GM19463 (cell line): Measurements from ENCODE around the gene AOPEP.

Experiments
- ATAC-seq: cut with Tn5 transposase; IDR thresholded peaks from one replicate; pipeline ENCODE4 v1.9.1; 2021; ENCODE audit warnings: mild to moderate bottlenecking, moderate library complexity; ENCODE audit not compliant: unreplicated experiment

Gene AOPEP

GRCh38 chr9:95103871-95104580 is 377.5 kb downstream of the AOPEP start:
- no peak for ATAC-seq

- ATAC-seq = no peak
Observed at GRCh38 chr9:95104581-95104960, 378.1 kb downstream of the AOPEP start.

- no peak for ATAC-seq
Observed at GRCh38 chr9:95104980-95105379, 378.5 kb downstream of the AOPEP start.

GRCh38 chr9:95105519-95106287 is 379.2 kb downstream of the AOPEP start:
- no peak for ATAC-seq

GRCh38 chr9:95107001-95107749 is 380.7 kb downstream of the AOPEP start:
- ATAC-seq = no peak

GRCh38 chr9:95107976-95108375 is 381.5 kb downstream of the AOPEP start:
- no peak for ATAC-seq

GRCh38 chr9:95108777-95109176 is 382.3 kb downstream of the AOPEP start:
- ATAC-seq = no peak

- no peak for ATAC-seq
Observed at GRCh38 chr9:95109456-95109855, 383.0 kb downstream of the AOPEP start.

- ATAC-seq = no peak
Observed at GRCh38 chr9:95110921-95111525, 384.5 kb downstream of the AOPEP start.

- ATAC-seq = no peak
Observed at GRCh38 chr9:95111716-95112115, 385.2 kb downstream of the AOPEP start.

GRCh38 chr9:95112436-95113280 is 386.2 kb downstream of the AOPEP start:
- ATAC-seq = no peak

GRCh38 chr9:95115104-95115503 is 388.6 kb downstream of the AOPEP start:
- no peak for ATAC-seq

GRCh38 chr9:95116002-95116807 is 389.7 kb downstream of the AOPEP start:
- ATAC-seq = no peak

GRCh38 chr9:95116808-95117204 is 390.3 kb downstream of the AOPEP start:
- ATAC-seq = no peak

GRCh38 chr9:95118596-95118995 is 392.1 kb downstream of the AOPEP start:
- ATAC-seq = no peak

- no peak for ATAC-seq
Observed at GRCh38 chr9:95120781-95121370, 394.4 kb downstream of the AOPEP start.

- no peak for ATAC-seq
Observed at GRCh38 chr9:95124582-95125367, 398.3 kb downstream of the AOPEP start.

GRCh38 chr9:95125652-95126051 is 399.2 kb downstream of the AOPEP start:
- no peak for ATAC-seq
